ENCODE measurements around the gene KRABD2.
"Not testable (repeated sequence)": the region's sequence is repeated elsewhere in the genome, so short reads cannot be mapped to it uniquely, and the experiment has no call there.

The KRABD2 gene

GRCh38 chr17:8353736-8354135 is 22.8 kb downstream of the KRABD2 start:
- Histone ChIP-seq H3K4me1 (peaks cover 0 to 4% (median 0%) of the 10 kb centered on the region in 4 donors), H3K27ac (replicated peaks in 1 of 4) (no peak overlapping the region), H3K27me3 (no peaks in the 10 kb centered on the region), H3K4me3 (no peak overlapping the region), H3K9me3 (no peaks in the 10 kb centered on the region), H3K36me3 (no peaks in the 10 kb centered on the region)
- TF ChIP-seq POLR2A (IDR thresholded peaks at IDR 0.05; ENCODE audit: low read depth) (no peak), EP300 (IDR thresholded peaks at IDR 0.05) (no peak), CTCF (IDR thresholded peaks at IDR 0.05) (no peak), POLR2AphosphoS5 (IDR thresholded peaks at IDR 0.05) (no peak)
- no peak for DNase-seq (ENCODE audit: extremely low spot score)
- intact Hi-C loops (cut with DNase I), result no loop called here
- 82% methylated on average over 7 of the region's 7 CpGs for WGBS

GRCh38 chr17:8350339-8350738 is 26.2 kb downstream of the KRABD2 start:
- H3K9me3 ChIP-seq, result no peaks in the 10 kb centered on the region
- WGBS, result 79% methylated on average over 7 of the region's 7 CpGs
- H3K36me3 ChIP-seq, result no peaks in the 10 kb centered on the region
- TF ChIP-seq POLR2AphosphoS5 (IDR thresholded peaks at IDR 0.05), result no peak
- TF ChIP-seq EP300 (IDR thresholded peaks at IDR 0.05), result no peak
- TF ChIP-seq CTCF (IDR thresholded peaks at IDR 0.05), result no peak
- TF ChIP-seq POLR2A (IDR thresholded peaks at IDR 0.05; ENCODE audit: low read depth), result no peak
- H3K4me3 ChIP-seq, result no peak overlapping the region
- no peak overlapping the region for H3K27ac ChIP-seq (replicated peaks in 1 of 4)
- no peak for DNase-seq (ENCODE audit: extremely low spot score)
- H3K4me1 ChIP-seq, result peaks cover 0 to 5% (median 2%) of the 10 kb centered on the region in 4 donors
- H3K27me3 ChIP-seq, result peaks cover 0 to 27% (median 0%) of the 10 kb centered on the region in 4 donors
- intact Hi-C loops (cut with DNase I), result no loop called here

GRCh38 chr17:8347001-8347400 is 29.5 kb downstream of the KRABD2 start:
- H3K4me1 ChIP-seq; H3K36me3 ChIP-seq; H3K9me3 ChIP-seq; intact Hi-C loops (cut with DNase I); DNase-seq (ENCODE audit: extremely low spot score); H3K27ac ChIP-seq (replicated peaks in 1 of 4): not testable (repeated sequence)
- 47% methylated on average over 6 of the region's 25 CpGs for WGBS
- peaks cover 0 to 27% (median 0%) of the 10 kb centered on the region in 4 donors for H3K27me3 ChIP-seq
- H3K4me3 ChIP-seq, result peak overlapping the region in 1 of 4 donors; percentile 14

- no peaks in the 10 kb centered on the region for H3K9me3 ChIP-seq
- H3K36me3 ChIP-seq, result no peaks in the 10 kb centered on the region
- no peak overlapping the region for H3K4me3 ChIP-seq
- intact Hi-C loops (cut with DNase I), result no loop called here
- H3K4me1 ChIP-seq, result peaks cover 0 to 5% (median 0%) of the 10 kb centered on the region in 4 donors
- DNase-seq (ENCODE audit: extremely low spot score), result no peak
- H3K27ac ChIP-seq (replicated peaks in 1 of 4), result no peak overlapping the region
- TF ChIP-seq EP300 (IDR thresholded peaks at IDR 0.05), result no peak
- TF ChIP-seq POLR2AphosphoS5 (IDR thresholded peaks at IDR 0.05), result no peak
- TF ChIP-seq POLR2A (IDR thresholded peaks at IDR 0.05; ENCODE audit: low read depth), result no peak
- no peak for TF ChIP-seq CTCF (IDR thresholded peaks at IDR 0.05)
- H3K27me3 ChIP-seq, result peaks cover 0 to 27% (median 0%) of the 10 kb centered on the region in 4 donors
- WGBS, result 74% methylated on average over 5 of the region's 5 CpGs
Measured at GRCh38 chr17:8345951-8346665, 30.4 kb downstream of the KRABD2 start.

GRCh38 chr17:8345052-8345690 is 31.3 kb downstream of the KRABD2 start:
- H3K4me3 ChIP-seq, result no peak overlapping the region
- no peaks in the 10 kb centered on the region for H3K36me3 ChIP-seq
- H3K27me3 ChIP-seq, result peaks cover 0 to 27% (median 0%) of the 10 kb centered on the region in 4 donors
- WGBS, result 75% methylated on average over 6 of the region's 6 CpGs
- no peak overlapping the region for H3K27ac ChIP-seq (replicated peaks in 1 of 4)
- H3K9me3 ChIP-seq, result no peaks in the 10 kb centered on the region
- peaks cover 0 to 5% (median 0%) of the 10 kb centered on the region in 4 donors for H3K4me1 ChIP-seq
- intact Hi-C loops (cut with DNase I), result no loop called here
- DNase-seq (ENCODE audit: extremely low spot score), result no peak
- TF ChIP-seq CTCF (IDR thresholded peaks at IDR 0.05), result no peak
- TF ChIP-seq POLR2AphosphoS5 (IDR thresholded peaks at IDR 0.05), result no peak
- no peak for TF ChIP-seq POLR2A (IDR thresholded peaks at IDR 0.05; ENCODE audit: low read depth)
- TF ChIP-seq EP300 (IDR thresholded peaks at IDR 0.05), result no peak
